ENCODE results near the gene ADNP. TPM values are rescaled to one million over a fixed set of nuclear protein-coding genes. Genes with fewer than 3 reads are reported as not detected.

The ADNP gene
- total and polyA plus RNA-seq, 2 experiments from 2014 or later, result 13.1 to 43.7 TPM

DNA sequence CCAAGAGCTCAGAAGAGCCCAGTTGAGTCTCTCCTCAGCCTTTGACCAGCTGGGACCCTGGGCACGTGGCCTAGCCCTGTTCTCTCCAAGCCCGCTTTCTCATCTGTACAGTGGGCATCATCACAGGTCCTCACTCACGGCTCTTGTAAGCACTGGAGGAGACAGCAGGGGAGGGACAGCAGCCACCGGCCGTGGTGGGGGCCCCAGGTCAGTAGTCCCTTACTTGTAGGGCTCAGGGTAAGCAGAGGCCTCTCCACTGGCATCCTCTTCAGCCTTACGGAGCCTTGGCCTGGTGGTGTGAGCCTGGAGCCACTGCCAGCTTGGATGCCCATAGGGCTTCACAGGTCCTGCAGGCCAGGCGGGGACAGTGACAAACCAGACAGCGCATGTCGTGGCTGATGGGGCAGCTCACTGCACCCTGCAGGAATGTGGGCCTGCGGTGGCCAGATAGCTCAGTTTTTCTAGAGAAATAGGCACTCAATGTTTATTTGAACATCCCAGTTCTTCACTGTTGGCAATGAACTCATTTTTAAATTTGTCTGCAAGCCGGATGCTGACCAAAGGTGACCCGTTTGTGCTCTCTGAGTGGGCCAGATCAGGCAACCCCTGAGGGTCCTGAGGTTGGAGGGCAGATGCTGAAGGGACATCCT is 65.1 kb downstream of the ADNP start:
- no peak overlapping the region for H2AFZ ChIP-seq
- no peak overlapping the region for H3K4me2 ChIP-seq

DNA sequence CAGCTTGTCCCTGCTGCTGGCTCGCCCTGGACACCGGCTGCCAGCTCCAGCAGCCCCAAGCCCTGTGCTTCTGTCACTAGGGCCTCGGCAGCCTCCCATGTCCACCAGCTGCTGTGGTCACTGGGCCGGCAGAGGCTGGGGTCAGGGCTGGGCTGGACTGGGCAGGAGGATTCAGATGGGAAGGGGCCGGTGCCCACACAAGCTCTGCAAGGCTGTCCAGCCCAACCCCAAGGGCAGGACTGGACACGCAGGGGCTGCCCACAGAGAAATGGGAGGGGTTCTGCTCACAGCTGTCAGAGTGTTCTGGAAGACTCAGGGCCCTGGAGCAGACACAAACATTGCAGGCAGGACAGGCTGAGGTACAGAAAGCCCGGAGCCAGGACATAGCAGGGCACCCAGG is 65.6 kb downstream of the ADNP start:
- no peak overlapping the region for H3K27ac ChIP-seq
- H3K9me3 ChIP-seq (ENCODE audit: low read depth), result no peaks in the 10 kb centered on the region
- WGBS (ENCODE audit: low lambda C conversion rate, missing lambda C conversion rate), result 86% methylated on average over 7 of the region's 7 CpGs
- no peaks in the 10 kb centered on the region for H3K9me2 ChIP-seq (replicated peaks; ENCODE audit: insufficient read depth)
- no peak overlapping the region for H3K4me2 ChIP-seq
- H3K27me3 ChIP-seq, result no peaks in the 10 kb centered on the region
- no peak overlapping the region for H3K4me3 ChIP-seq
- TF ChIP-seq EZH2 (IDR thresholded peaks at IDR 0.05; ENCODE audit: borderline replicate concordance), result no peak
- no peak for TF ChIP-seq EZH2phosphoT487 (IDR thresholded peaks at IDR 0.05; ENCODE audit: low read depth, severe bottlenecking, unreplicated experiment)
- TF ChIP-seq, protein P1, sequence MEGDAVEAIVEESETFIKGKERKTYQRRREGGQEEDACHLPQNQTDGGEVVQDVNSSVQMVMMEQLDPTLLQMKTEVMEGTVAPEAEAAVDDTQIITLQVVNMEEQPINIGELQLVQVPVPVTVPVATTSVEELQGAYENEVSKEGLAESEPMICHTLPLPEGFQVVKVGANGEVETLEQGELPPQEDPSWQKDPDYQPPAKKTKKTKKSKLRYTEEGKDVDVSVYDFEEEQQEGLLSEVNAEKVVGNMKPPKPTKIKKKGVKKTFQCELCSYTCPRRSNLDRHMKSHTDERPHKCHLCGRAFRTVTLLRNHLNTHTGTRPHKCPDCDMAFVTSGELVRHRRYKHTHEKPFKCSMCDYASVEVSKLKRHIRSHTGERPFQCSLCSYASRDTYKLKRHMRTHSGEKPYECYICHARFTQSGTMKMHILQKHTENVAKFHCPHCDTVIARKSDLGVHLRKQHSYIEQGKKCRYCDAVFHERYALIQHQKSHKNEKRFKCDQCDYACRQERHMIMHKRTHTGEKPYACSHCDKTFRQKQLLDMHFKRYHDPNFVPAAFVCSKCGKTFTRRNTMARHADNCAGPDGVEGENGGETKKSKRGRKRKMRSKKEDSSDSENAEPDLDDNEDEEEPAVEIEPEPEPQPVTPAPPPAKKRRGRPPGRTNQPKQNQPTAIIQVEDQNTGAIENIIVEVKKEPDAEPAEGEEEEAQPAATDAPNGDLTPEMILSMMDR (IDR thresholded peaks at IDR 0.05; ENCODE audit: poor library complexity), result no peak
- H2AFZ ChIP-seq, result no peak overlapping the region
- peaks cover 6% of the 10 kb centered on the region for H3K4me1 ChIP-seq (ENCODE audit: insufficient read depth)
- no peaks in the 10 kb centered on the region for H3K36me3 ChIP-seq (replicated peaks; ENCODE audit: insufficient read depth, low read depth)
- DNase-seq (ENCODE audit: low spot score), result no peak
- no peaks in the 10 kb centered on the region for H4K20me1 ChIP-seq (ENCODE audit: insufficient read depth, poor library complexity, severe bottlenecking)
- no peaks in the 10 kb centered on the region for H3K79me2 ChIP-seq

More for the DNA sequence above, 65.1 kb downstream of the ADNP start:
- WGBS (ENCODE audit: low lambda C conversion rate, missing lambda C conversion rate), result 92% methylated on average over 12 of the region's 12 CpGs
- Histone ChIP-seq H3K9me2 (replicated peaks; ENCODE audit: insufficient read depth) (no peaks in the 10 kb centered on the region), H3K36me3 (replicated peaks; ENCODE audit: insufficient read depth, low read depth) (no peaks in the 10 kb centered on the region), H3K79me2 (no peaks in the 10 kb centered on the region), H3K4me3 (no peak overlapping the region), H3K4me1 (ENCODE audit: insufficient read depth) (peaks cover 12% of the 10 kb centered on the region), H3K27me3 (no peaks in the 10 kb centered on the region), H3K9me3 (ENCODE audit: low read depth) (no peaks in the 10 kb centered on the region), H4K20me1 (ENCODE audit: insufficient read depth, poor library complexity, severe bottlenecking) (no peaks in the 10 kb centered on the region), H3K27ac (no peak overlapping the region)
- TF ChIP-seq EZH2phosphoT487 (IDR thresholded peaks at IDR 0.05; ENCODE audit: low read depth, severe bottlenecking, unreplicated experiment) (no peak), EZH2 (IDR thresholded peaks at IDR 0.05; ENCODE audit: borderline replicate concordance) (no peak)
- TF ChIP-seq, protein P1 (IDR thresholded peaks at IDR 0.05; ENCODE audit: poor library complexity), result no peak
- DNase-seq (ENCODE audit: low spot score), result no peak

DNA sequence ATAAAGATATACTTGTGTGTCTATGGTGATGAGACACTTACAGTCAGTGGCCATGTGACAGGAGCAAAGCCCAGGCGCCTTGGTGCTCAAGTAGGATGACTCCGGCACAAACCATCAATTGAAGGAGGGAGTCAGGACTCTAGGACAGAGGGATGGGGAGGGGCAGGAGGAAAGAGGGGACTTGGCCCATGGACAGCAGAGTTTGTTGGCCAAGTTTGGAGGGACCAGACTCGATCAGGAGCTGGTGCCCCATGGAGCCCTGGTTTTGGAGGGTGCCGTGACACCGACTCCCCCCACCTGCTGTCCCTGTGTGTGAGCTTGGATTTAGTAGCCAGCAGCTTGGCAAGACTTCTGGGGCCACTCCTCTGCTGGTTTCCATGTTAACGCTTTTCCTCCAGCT is 66.1 kb downstream of the ADNP start:
- H3K27me3 ChIP-seq, result no peaks in the 10 kb centered on the region
- no peaks in the 10 kb centered on the region for H3K9me3 ChIP-seq (ENCODE audit: low read depth)
- no peaks in the 10 kb centered on the region for H3K36me3 ChIP-seq (replicated peaks; ENCODE audit: insufficient read depth, low read depth)
- no peaks in the 10 kb centered on the region for H3K79me2 ChIP-seq
- H3K4me3 ChIP-seq, result no peak overlapping the region
- no peaks in the 10 kb centered on the region for H4K20me1 ChIP-seq (ENCODE audit: insufficient read depth, poor library complexity, severe bottlenecking)
- no peak overlapping the region for H3K4me2 ChIP-seq
- no peak overlapping the region for H3K27ac ChIP-seq
- H3K9me2 ChIP-seq (replicated peaks; ENCODE audit: insufficient read depth), result no peaks in the 10 kb centered on the region
- DNase-seq (ENCODE audit: low spot score), result no peak
- WGBS (ENCODE audit: low lambda C conversion rate, missing lambda C conversion rate), result 100% methylated on average over 5 of the region's 6 CpGs
- TF ChIP-seq EZH2phosphoT487 (IDR thresholded peaks at IDR 0.05; ENCODE audit: low read depth, severe bottlenecking, unreplicated experiment) (no peak), EZH2 (IDR thresholded peaks at IDR 0.05; ENCODE audit: borderline replicate concordance) (no peak)
- TF ChIP-seq, protein P1 (IDR thresholded peaks at IDR 0.05; ENCODE audit: poor library complexity), result no peak
- H2AFZ ChIP-seq, result no peak overlapping the region
- peaks cover 2% of the 10 kb centered on the region for H3K4me1 ChIP-seq (ENCODE audit: insufficient read depth)
